BJ (cell line): Measurements from ENCODE around the gene MOXD1. TPM values are rescaled to one million over a fixed set of nuclear protein-coding genes. Genes with fewer than 3 reads are reported as not detected.
A peak's percentile ranks its signal among the peaks of the same experiment; 100 is the strongest.

Experiments used
- CTCF ChIA-PET: fragments of 350-600 bp; formaldehyde crosslinking; extraction: SDS; loops from one replicate; lab custom pipeline; 2021; ENCODE audit warnings: antibody characterized with exemption, inconsistent platforms; lab: Yijun Ruan, JAX
- POLR2A ChIA-PET: fragments of 300-600 bp; sonication (Branson Sonifier 250); formaldehyde crosslinking; extraction: SDS; loops from one replicate; lab custom pipeline; 2021; ENCODE audit warnings: antibody characterized with exemption; lab: Charles Lee
- DNase-seq: peaks from one replicate; pipeline ENCODE4 v3.0.0-alpha.2; 2011; ENCODE audit warnings: low read depth
- H3K27me3 ChIP-seq: 2 replicates; pipeline ENCODE4 v1.6.0; 2011; ENCODE audit warnings: low read length; ENCODE audit not compliant: control insufficient read depth, insufficient read depth
- H3K36me3 ChIP-seq: 2 replicates; pipeline ENCODE4 v1.5.1; 2011; ENCODE audit warnings: low read length; ENCODE audit not compliant: control insufficient read depth, insufficient read depth
- H3K4me3 ChIP-seq: 2 replicates; pipeline ENCODE4 v1.5.1; 2011; ENCODE audit warnings: low read depth, mild to moderate bottlenecking, control low read depth, low read length
- polyA plus RNA-seq: library from polyadenylated mRNA; depleted of rRNA; stranded (reverse); fragments of >200 nt; gene quantifications from 2 replicates; pipeline ENCODE4 v1.2.3, GENCODE V29; 2011
- TF ChIP-seq, protein P1 (sequence below): IDR thresholded peaks from 2 replicates; pipeline ENCODE4 v1.5.1; 2011; ENCODE audit warnings: low read depth, mild to moderate bottlenecking, control low read depth, inconsistent platforms, low read length, moderate library complexity; ENCODE audit not compliant: insufficient read depth

Gene MOXD1
- polyA plus RNA-seq, 1 experiment: 71.3 TPM

DNA sequence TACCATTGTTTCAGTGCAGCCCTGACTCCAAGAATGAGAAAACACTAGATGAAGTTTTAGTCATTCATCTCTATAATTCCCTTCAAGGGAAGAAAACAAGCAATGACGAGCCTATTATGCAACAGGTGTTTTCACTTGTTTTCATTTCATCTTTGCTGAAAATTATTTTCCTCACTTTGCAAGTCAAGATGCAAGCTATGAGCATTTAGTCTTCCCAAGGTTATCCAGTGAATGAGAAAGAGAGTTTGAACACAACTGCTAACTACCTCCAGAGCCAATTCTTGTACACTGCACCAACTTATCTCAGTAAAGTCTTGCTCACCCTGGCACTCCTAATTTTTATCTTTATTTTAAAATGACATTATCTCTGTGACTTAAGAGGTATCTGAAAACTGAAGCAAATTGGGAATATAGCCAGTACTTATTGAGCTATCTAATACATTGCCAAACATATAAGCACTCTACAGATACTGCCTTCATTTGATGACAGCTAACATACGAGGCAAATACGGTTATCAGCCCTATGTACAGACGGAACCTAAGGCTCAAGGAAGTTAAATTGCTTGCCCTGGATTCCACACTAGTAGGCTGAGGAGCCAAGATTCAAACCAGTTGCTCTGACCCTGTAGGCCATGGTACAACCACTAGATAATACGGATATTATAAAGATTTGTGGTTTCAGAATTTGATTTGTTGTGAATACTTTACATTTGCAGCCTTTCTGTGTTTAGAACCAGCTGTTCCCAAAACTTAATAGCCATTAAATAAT is 36.8 kb downstream of the MOXD1 start:
- CTCF ChIA-PET: no interaction called here
- Histone ChIP-seq H3K27me3 (no peaks in the 10 kb centered on the region), H3K4me3 (no peak overlapping the region), H3K36me3 (no peaks in the 10 kb centered on the region)
- no peak for DNase-seq
- POLR2A ChIA-PET: no interaction called here
- TF ChIP-seq, protein P1, sequence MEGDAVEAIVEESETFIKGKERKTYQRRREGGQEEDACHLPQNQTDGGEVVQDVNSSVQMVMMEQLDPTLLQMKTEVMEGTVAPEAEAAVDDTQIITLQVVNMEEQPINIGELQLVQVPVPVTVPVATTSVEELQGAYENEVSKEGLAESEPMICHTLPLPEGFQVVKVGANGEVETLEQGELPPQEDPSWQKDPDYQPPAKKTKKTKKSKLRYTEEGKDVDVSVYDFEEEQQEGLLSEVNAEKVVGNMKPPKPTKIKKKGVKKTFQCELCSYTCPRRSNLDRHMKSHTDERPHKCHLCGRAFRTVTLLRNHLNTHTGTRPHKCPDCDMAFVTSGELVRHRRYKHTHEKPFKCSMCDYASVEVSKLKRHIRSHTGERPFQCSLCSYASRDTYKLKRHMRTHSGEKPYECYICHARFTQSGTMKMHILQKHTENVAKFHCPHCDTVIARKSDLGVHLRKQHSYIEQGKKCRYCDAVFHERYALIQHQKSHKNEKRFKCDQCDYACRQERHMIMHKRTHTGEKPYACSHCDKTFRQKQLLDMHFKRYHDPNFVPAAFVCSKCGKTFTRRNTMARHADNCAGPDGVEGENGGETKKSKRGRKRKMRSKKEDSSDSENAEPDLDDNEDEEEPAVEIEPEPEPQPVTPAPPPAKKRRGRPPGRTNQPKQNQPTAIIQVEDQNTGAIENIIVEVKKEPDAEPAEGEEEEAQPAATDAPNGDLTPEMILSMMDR: no peak

DNA sequence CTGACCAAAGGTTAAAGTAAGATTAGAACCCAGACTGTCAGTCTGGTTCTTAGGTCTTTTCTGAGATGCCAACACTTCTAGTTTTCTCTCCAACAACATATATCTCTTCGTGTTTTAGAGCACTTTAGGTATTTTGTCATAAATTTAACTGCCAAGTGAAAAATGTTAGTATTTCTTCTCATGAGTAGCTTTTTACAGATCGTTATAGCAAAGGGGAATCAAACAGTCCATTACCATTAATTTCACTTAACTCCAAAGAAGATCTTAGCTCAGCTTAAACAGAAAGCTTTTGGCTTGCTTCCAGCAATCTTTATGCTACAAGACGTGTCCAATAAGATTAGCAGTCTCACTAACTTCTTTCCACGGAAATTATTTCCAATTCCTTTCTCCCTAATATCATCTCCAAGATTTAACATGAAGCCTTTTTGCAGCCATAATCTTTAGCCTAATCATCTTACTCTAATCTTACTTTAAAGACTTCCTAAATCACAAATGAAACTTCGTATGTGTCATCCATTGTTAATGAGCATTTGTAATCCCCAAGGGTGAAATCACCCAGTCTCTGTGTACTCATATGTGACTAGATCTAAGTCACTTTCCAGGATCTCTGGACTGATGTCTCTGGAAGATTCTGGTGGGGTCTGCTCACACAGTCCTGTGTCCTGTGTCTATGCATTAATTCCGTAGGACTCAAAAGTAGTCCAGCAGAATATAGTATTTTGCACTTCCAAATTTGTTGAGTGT is 38.7 kb downstream of the MOXD1 start:
- H3K27me3 ChIP-seq: no peaks in the 10 kb centered on the region
- H3K36me3 ChIP-seq: no peaks in the 10 kb centered on the region
- TF ChIP-seq, protein P1: no peak
- no peak for DNase-seq
- H3K4me3 ChIP-seq: no peak overlapping the region
- ChIA-PET CTCF (interaction anchor here (1.1 to 1.2 kb wide), 2 partner anchors 12 to 30 kb away, joined by 3 read pairs; no protein-coding TSS in a partner anchor), POLR2A (no interaction called here)

DNA sequence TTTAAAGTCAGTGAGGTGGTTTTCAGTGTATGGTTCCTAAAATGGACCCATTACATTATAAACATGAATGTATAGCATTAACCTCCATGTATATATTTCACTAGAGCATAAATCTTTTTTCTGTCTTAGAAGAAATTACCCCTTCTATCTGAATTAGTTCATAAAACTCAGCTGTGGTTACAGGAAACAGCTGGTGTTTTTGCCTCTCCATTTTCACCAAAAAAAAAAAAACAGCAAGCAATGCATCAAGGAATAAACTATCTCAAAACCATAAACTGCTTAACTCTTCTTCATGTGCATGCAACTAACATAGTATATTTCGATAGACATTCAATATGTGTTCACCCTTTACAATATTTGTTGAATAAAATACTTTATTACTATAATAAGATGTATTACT is 40.2 kb downstream of the MOXD1 start:
- no peak overlapping the region for H3K4me3 ChIP-seq
- no peaks in the 10 kb centered on the region for H3K27me3 ChIP-seq
- DNase-seq: no peak
- no peaks in the 10 kb centered on the region for H3K36me3 ChIP-seq
- CTCF ChIA-PET: interaction anchor here (1.3 kb wide), 1 partner anchor 81 kb away, joined by 3 read pairs; no protein-coding TSS in a partner anchor
- TF ChIP-seq, protein P1: no peak
- POLR2A ChIA-PET: no interaction called here

DNA sequence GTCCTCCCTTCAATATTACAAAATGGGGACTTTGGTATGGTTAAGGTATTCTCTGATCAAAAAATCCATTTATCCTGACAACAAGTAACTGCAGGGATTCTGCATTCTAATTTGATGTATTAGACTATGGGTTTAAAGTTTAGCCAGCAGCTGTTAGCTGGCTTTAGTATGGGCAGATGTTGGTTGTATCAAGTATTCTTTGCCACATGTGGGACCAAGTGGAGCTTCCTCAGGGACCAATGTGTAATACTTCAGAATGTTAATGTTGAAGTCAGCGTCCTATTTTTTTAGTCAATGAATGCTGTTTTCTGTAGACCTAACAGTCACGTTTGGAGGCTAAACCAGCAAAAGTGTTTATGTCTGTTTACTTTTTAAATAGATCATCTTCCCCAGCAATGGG is 41.4 kb downstream of the MOXD1 start:
- no peaks in the 10 kb centered on the region for H3K27me3 ChIP-seq
- H3K4me3 ChIP-seq: no peak overlapping the region
- POLR2A ChIA-PET: no interaction called here
- TF ChIP-seq, protein P1: no peak
- DNase-seq: no peak
- CTCF ChIA-PET: no interaction called here
- peaks cover 1% of the 10 kb centered on the region for H3K36me3 ChIP-seq

DNA sequence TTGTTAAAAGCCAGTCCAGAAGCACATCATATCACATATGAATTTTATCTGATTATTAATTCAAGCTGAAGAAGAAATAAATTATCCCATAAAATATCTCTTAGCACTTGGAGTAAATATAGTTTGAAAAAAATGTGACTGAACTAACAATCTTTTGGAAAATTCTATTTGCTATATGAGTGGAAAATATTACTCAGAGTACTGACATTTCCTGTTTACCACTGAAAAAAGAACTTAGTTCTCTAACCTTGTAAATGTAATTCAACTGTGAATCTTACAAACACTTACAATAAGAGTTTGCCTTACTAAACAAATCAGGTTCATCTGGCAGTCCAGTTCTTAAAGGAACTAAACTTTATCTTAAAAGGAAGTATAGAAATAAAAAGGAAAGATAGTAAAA is 44.2 kb downstream of the MOXD1 start:
- Histone ChIP-seq H3K4me3 (no peak overlapping the region), H3K27me3 (no peaks in the 10 kb centered on the region), H3K36me3 (peaks cover 4% of the 10 kb centered on the region)
- TF ChIP-seq, protein P1: no peak
- ChIA-PET CTCF (interaction anchor here (1.1 kb wide), 1 partner anchor 57 kb away, joined by 3 read pairs; no protein-coding TSS in a partner anchor), POLR2A (no interaction called here)
- peak; percentile 36 for DNase-seq
